Frontal cortex (tissue), 4 donors: ENCODE measurements around the gene POLG. TPM values are rescaled to one million over a fixed set of nuclear protein-coding genes. Genes with fewer than 3 reads are reported as not detected.

ENCODE experiments used
- DNase-seq, 2 donors: peaks; one replicate each; pipeline ENCODE4 v3.0.0; 2012; ENCODE audit warnings: low spot score in 2 of 2
- FAIRE-seq: peaks from 2 replicates; lab custom pipeline; 2012; peaks lifted over from hg19 to GRCh38; lab: Jason Lieb, UNC
- total RNA-seq: library from RNA; depleted of rRNA; stranded (reverse); fragments of >200 nt; gene quantifications from one replicate; pipeline ENCODE4 v1.2.3, GENCODE V29; 2014
- donor health status: control.
- donor health status: control.
- donor health status: control.

The POLG gene
- total RNA-seq, 1 donor from 2014 or later = 39.1 TPM

DNA sequence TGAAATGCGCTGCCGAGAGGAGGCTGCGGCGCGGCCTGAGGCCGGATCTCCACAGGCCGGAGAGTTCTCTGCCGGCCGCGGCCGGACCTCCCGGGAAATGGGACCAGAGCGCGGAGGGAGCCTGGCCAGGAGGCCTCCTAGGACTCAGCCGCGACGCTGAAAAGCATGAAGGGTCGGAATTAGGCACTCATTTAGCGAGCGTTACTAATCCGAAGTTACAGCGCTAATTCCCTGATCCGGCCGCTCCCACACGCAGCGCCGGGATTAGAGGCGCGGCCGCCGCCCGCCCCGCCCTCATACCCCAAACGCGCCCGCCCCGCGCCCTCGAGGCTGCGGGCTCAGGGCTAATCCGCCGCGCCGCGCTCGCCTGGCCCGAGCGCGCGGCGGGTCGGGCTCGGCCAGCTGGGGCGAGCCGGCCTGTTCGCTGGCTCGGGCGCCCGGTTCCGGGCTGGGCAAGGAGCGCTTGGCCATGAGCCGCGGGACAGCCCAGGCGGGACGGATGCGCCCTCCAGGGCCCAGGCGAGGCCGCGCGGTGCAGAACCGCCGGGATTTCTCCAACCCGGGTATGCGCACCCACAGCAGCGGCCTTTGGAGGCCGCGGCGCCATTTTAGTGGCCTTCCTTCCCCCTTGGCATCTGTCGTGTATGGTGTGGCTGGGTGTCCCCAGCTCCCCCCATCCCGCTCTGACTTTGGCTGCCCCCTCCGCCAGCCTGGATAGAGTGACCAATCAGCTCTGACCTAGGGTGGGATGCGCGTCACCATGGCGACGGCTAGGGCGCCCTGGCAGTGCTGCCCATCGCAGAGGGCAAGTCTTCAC, 36.8 kb upstream of the POLG start:
- no peak for FAIRE-seq
- no peak for DNase-seq

DNA sequence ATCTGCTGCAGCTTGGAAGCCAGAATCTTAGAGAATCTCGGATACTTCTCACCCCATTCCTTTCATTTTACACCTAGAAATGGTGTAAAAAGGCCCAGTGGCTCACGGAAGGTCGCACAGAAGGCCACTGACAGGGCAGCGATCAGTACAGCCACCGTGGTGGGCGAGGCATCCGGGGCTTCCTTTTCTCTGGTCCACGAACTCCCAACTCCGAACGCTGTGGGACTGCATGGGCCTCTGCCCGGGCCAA, 36.3 kb upstream of the POLG start:
- DNase-seq (no peak), FAIRE-seq (no peak)

DNA sequence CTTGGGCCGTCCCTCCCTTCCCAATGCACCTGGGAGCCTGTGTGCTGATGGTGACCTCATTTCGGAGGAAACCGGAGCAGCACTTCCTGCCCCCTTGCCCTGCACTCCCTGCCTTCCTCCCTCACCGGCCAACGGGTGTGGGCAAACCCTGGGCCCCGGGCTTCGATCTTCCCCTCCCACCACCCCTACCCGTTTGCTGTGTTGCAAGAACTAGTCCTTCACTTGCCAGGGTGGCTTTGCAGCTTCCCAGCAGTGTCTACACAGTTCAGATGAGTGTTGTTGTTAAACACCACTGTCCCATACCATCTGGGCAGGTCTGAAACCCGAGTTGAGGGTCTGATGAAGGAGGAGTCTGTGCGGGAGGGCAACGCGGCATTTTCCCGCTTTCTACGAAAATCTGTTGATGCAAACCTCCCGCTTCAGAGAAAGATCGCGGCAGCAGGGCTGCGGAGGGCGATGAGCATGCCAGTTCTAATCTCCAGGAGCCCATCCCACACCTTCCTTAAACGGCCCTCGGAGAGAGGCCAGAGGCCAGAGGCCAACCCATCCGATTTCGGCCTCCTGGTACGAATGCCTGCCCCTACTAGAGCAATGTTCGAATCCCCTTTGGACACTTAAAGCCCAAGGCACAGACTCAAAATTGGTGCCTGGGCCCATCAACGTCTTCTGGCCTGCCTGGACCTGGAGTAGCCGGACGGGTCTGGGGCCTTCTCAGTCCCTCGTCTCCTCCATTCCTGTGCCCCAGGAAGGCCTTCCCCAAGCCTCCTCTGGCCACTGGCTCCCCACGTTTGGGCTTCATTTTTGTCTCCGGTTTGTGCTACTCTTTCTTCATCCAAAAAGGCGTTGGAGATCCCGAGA, 35.7 kb upstream of the POLG start:
- peak in 1 of 2 donors; percentile 23 for DNase-seq
- FAIRE-seq = no peak

DNA sequence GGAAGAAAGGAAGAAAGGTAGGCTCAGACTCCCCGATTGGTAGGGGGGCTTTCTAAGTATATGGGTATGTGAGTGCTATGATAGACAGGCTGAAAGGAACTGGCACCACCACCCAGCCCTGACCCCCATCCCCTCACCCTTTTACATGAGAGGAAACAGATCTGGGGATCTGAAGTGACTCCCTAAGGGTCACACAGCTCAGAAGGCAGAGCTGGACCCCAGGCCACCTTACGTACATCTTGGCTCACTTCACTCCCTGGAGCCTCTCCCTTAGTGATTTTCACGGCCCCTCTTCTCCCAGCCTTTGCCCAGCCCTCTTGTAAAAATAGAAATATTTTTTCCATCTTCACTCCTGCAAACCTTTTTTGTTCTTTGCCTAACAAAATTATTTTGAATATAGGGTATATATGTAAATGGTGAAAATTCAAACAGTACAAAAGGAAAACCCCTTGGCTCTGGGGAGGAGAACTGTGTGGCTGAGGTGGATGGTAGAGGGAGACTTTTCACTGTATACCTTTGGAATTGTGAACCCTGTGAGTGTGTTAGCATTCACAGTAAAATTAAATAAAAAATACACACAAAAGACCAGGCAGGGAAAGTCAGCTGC, 34.8 kb upstream of the POLG start:
- DNase-seq = no peak

DNA sequence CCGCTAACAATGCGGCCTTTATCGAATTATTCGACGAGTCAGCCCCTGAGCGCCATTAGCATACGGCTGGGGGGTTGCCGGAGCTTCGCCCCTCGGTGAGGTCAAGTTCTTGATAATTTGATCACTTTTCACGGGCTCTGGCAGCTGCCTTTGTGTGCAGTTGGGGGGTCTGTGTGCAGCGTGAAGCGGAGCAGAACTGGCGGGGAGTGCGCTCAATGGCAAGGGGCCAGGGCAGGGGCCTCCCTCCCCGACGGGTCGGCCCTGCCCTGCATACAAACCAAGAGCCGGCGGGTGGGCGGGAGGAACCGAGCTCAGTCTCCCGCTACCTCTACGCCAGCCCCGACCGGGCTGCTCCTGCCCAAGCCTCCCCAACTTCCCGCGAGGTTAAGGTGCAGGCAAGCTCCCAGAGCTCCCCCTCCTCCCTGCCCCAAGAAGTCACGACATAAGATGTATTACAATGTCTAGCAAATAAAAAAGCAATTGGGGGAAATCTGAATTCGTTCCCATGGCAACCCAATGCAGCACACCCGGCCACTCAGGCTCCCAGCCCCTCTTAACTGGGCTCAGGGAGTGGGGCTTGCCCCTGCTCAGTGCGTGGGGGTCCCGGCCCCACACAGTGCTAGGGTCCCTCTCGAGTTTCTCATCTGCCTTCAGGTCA, 34.1 kb upstream of the POLG start:
- peak in 1 of 2 donors; percentile 29 for DNase-seq
- no peak for FAIRE-seq

More for the DNA sequence above, 34.8 kb upstream of the POLG start:
- no peak for FAIRE-seq

DNA sequence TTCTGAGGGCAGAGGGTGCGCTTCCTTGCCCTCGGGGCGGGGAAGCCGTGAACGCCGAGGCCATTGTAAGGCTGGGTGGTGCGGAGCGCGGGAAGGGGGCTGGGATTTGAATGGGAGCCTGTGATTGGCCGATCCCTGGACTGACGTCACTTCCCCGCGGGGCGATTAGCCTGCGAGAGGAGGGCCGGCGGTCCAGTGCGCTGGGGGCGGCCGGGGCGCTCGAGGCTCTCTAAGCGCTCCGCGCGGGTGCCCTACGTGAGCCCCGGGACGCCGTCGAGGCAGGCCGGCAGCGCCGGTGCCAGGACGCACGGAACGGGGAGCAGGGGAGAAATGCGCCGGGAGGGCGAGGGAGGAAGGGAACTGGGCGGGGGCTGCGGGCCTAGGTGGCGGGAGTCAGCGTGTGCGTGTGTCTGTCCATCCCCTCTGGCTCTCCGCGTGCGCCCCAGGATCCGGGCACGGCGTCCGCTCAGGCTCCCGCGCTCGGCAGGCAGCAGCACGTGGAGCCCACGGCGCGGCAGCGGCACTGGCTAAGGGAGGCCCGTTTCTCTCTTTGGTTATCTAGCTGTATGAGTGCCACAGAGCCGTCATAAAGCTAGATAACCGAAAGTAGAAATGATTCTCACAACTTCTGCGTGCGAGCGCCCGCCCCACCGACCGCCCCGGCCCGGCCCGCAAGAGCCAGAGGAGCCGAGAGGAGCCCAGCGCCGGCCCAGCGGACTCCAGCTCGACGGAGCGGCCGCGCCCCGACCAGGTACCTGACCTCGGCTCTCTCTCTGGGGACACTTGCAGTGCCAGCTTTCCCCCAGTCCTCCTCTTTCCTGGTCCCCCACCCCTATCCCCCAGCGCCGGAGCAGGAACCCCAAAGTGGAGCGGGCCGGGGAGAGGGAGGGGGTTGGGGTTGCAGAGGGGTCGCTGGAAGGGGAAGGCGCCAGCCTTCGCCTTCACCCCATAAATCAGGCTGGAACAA, 33.1 kb upstream of the POLG start:
- FAIRE-seq = no peak

DNA sequence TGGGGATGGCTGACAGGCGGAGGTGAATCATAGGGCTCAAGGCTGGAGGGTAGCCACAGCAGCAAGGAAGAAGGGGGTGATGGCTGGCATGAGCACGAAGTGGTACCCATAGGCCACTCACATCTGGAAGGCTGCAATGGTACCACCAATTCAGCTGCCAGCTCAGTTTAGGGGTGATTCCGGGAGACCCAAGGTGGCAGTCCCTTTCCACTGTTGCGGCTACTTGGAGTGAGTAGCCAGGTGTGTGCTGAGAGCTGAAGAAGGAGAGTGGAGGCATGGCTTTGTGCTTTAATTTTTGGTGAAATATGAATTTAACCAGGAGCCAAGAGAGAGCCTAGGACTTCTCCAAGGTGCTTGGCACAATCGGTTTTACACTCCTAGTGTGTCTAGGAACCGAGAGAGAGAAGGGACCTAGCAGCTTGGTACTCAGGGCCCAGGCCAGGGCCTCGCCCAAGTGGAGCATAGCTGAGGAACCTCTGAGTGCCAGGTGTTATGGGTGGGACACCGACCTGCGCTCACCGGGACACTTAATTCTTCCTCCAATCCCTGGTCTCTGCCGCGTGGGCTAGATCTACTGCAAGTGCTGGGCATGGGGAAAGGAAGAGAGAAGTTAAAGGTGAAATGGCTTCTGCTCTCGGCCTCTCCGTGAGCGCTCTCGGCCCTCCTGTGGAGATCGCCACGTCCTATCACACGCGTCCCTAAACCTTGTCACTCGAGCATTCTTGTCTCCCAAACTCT, 32.2 kb upstream of the POLG start:
- no peak for DNase-seq
- FAIRE-seq = no peak

More for the DNA sequence above, 33.1 kb upstream of the POLG start:
- DNase-seq = peak; percentile 72 to 78

DNA sequence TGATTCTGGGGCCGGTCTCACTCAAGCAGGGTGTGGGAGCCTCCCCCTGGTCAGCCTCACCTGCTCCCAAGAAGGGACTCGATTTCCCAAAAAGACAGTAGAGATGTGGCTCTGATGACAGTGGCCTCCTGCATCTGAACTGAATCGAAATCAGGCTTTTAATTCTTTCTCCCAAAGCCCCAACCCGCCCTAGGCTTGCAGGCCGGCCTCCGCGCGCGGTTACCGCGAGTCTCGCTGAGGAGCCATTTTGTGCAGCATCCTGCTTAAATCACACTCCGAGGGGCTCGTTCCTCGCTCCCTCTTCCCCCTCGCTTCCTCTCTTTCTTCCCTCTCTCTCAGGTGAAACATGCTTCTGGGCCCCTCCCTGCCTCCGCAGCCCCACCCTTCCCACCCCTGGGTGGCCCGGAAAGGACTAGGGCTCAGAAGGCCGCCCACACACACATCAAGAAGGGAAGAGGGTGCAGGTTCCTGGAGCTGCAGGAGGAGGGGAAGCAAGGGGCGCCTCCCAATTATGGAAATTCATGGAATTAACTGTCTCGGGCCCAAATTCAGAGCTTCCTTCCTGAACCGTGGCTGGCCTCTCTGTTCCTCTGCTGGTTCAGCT, 30.9 kb upstream of the POLG start:
- FAIRE-seq (no peak), DNase-seq (no peak)

DNA sequence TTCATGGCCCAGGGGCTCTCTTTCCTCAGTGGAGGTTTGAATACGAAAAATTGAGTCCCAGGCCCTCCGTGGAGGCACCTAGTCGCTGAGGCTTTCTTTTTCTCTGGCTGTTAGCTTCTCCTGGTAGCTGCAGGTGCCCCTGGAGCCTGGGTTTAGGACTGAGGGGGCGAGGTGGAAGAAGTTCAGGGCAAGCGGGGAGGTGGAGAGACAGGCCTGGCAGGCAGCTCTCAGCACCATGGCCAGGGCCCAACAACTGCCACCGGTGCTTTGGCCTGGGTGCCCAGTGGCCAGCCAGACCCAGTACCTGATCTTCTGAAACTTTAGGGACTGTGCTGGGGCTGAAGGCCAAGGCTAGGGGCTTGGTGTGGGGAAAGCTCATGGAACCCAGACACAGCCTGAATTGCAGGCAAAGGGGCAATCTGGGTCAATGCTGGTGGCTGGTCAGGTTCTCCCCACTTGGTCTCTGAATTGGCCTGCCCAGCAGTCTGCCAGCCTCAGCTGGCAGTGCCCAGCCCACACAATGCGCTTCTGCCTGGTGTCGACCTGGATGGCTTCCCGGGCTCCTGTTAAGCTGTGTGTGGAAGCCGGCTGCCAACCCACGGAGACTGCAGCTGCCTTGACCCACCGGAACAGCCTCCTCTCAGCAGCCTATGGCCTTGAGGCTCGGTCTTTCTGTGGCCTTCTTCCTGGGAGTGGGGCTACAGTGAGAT, 30.3 kb upstream of the POLG start:
- FAIRE-seq (no peak), DNase-seq (peak in 1 of 2 donors; percentile 55)

DNA sequence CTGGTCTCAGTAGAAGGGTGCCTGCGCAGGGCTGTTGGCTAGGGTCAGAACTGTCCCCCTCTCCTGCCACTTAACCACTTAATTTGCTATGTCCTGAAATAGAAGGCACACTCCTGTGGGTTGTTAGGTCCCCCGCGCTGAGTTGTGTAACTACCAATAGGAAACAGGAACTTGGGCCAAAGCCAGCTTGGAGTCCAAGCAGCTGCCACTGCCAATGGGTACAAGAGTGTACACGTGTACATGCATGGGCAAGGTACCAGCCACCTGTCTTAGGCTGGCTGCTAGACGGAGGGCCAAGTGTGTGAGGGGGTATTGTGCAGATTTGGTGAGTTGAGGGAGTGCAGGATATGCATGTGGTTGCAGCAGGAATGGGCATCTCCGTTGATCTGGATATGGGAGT, 29.7 kb upstream of the POLG start:
- DNase-seq (peak in 1 of 2 donors; percentile 33), FAIRE-seq (no peak)

DNA sequence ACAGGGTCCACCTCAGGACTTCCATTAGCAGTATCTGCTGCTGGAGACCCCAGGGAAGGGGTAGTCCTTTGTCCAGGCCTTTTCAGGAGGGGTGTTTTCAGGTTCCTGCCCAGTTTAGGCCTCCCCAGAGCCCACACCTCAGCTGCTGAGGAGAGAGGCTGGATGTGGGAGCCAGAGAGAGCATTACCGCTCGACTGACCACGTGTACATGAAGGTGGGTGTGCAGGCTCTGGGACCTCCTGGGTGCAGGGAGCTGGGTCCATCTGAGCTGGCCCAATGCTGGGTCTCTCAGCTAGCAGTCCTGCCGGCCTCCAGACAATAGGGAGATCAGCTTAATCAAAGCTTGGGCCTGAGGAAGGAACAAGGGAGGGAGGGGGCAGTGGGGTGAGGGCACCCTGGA, 29.1 kb upstream of the POLG start:
- FAIRE-seq = no peak

DNA sequence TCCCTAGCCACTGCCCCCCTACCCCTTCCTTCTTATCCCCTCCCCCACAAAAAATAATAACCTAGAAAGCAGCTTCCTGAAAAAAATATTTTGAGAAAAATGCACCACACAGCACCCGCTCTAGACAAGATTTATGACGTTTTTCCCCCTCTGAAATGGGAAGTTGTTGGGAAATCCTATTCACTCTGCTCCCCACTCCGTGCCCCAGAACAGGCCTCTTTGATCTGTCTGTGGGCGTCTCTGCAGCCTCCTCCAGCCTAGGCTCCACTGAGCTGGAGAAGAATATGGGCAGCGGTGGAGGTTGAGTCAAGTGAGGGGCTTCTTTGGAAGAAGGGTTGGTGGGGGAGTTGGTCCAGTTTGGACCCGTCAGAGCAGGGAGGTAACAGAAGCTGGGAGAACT, 28.5 kb upstream of the POLG start:
- no peak for FAIRE-seq
- peak in 1 of 2 donors; percentile 28 for DNase-seq

More for the DNA sequence above, 29.1 kb upstream of the POLG start:
- no peak for DNase-seq

DNA sequence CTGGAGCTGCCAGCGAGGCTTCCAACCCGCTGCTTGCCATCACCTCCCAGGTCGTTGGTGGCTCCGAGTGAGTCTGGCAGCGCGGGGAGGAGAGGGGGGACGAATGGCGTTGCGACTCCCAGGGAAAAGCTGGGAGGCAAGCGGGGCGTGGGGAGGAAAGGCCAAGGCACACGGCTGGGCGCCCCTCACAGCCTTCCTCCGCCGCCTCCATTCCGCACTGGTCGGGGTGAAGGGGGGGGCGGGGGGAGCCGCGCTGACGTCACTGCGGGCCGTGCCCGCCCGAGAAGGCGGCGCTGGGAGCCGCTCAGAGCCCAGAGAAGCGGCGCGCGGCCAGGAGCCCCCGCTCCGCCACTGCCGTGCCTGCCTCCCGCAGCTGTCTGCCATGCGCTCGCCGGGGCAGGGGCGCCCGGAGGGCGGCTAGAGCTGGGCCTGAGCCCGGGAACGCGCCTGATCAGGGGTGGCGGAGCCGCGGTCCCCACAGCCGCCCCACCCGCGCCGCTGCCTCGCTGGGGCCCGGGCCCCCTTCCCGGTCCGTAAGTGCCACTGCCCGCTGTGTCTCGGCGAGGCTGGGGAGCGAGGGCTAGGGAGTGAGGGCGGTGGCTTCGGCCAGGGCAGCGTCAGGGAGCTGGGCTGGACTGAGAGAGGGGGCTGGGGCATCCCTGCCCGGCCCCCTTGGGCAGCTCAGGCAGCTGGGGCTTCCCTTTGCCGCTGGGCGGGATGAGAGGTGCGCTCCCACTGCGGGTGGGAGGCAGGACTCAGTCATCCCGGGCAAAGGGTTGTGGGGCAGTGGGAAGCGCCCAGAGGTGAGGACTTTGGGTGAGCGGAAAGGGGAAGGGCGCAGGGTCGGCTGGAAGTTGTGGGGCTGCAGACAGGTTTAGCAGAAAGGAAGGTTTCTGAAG, 27.8 kb upstream of the POLG start:
- DNase-seq = peak; percentile 69 to 76

DNA sequence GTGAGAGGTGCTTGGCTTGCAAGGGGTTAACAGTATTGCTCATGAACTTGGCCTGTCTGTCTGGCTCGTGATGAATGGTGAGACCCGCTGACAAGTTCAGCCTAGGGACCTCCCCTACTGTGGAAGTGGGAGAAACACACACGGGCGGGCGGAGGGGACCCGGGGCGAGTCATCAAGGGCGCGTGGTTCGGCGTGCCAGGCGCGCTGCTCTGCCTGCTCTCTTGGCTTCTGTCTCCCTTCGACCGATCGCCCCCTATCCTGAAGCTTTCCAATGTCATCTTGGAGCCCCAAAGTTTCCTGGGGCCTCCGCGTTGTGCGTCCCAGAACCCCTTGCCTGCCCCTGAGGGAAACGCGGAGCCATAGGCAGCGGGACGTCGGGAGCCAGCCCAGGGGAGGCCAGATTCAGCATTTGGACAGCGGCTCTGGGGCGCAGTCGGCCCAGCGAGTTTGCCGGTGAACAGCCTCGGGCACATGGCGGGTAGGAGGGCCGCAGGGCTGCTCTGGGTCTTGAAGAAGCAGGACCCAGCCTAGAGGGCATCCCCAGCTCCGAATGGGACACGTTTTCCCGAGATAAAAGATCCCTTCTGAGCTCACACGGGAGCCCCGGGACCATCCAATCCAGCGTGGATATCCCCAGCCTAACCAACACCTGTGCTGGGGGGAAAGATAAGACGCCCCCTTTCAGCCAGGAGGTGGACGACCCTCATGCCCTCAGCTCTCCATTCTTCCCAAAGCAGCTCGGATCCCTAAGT, 27.0 kb upstream of the POLG start:
- DNase-seq (peak; percentile 77 to 85), FAIRE-seq (no peak)

More for the DNA sequence above, 27.8 kb upstream of the POLG start:
- FAIRE-seq = no peak

DNA sequence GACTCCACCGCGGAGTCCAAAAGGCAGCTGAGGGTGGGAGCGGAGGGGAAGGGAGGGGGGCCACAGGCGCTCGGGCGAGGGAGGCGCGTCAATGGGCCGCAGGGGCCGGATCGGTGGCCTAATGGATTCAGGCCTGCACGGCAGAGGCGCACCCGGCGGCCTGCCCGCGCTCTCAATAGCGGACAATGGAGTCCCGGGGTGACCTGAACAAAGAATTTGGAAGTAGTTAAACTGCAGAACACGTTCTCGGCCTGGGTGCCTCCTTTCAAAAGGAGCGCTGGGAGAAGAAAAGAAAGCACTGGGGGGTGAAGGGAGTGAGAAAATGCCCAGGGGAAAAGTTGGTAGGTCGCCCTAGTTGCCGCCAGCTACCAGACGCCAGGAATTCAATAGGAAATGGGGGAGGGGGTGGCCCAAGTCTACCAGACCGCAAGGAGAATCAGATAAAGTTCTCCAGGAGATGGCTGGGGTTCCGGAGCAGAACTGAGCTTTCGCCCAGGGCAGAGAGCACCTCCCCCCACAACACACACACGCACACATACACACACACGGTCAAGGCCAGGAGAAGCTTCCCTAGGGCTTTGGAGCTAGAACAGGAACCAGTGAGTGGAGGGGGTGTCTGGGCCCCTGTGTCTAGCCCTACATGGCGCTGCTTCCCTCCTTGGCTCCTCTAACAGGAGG, 25.8 kb upstream of the POLG start:
- no peak for FAIRE-seq
- peak in 1 of 2 donors; percentile 51 for DNase-seq
